Left renal pelvis (tissue), 4 donors: ENCODE data around the gene SNRK. TPM values are rescaled to one million over a fixed set of nuclear protein-coding genes. Genes with fewer than 3 reads are reported as not detected.

Experiments
- DNase-seq, 4 donors: peaks; one replicate each; pipeline ENCODE4 v3.0.0-alpha.2; 2013; ENCODE audit warnings: low read depth in 4 of 4, low spot score in 3 of 4
- polyA plus RNA-seq, 4 donors: library from polyadenylated mRNA; unstranded; fragments of 120-200 nt; gene quantifications; one replicate each; pipeline ENCODE4 v1.2.1, GENCODE V29; 2013; ENCODE audit not compliant: insufficient read length in 4 of 4

The SNRK gene
- 10 to 100 TPM; 31.0 to 59.5 (median 52.3) TPM for polyA plus RNA-seq

GRCh38 chr3:43286115-43286840 is at the start of gene SNRK:
TSS of gene SNRK (plus strand) at chr3:43286540. CDS start at chr3:43303204, 16,664 bp downstream.
- peak; percentile 57 to 72 (median 68) for DNase-seq

DNA sequence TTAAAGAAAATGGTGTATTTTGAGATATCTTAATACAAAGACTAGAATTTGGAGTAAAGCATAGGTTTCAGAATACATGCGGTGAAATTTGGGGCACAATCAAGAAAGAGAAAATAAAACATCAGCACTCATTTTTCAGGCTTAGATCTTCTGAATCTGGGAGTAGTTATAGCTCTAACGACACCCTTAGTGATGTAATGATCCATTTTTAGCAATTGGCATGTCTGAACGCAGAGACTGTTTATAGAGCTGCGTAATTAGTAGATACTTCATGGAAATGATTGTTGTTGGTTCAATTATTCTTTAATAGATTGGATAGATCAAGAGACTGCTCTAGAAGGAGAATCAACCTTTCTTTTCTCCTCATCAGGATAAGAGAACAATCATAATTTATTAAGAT is 47.5 kb upstream of the SNRK start:
- no peak for DNase-seq

DNA sequence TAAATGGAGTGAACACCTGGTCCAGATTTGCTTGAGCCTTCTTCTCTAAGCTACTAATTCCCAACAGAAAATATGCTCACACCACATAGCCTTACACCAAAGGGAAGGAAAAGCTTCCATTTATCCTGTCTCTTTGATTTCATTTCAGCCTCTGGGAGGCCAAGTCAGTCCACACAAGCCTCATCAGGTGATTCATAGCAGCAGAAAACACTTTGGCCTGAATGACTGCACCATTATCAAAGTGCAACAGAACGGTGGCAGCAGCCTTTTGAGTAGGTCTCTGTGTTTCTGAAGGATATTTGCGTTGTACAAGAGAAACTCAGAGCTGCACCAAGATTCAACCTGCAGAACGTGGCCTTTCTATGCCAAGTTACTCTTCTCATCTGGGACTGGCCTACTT is 46.6 kb upstream of the SNRK start:
- DNase-seq, result no peak

GRCh38 chr3:43243590-43244587 is 42.5 kb upstream of the SNRK start:
- no peak for DNase-seq

DNA sequence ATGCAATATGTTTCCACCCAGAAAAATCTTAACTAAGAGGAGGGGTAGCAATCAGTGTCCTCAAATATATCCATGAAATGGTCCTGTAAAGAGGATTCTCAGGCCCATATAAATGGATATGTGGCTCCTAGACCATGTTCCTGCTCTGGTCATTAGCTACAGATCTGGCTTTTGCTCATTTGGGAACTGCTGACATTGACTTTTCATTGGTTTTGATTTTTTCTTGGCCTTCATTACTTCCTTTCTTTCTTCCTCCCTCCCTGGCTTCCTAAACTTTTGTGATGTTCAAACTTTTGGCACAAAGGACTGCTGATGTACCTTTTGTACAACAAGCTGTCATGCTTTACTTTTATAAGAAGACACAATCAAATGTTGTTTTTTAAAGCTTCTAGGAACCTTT is 41.6 kb upstream of the SNRK start:
- no peak for DNase-seq

DNA sequence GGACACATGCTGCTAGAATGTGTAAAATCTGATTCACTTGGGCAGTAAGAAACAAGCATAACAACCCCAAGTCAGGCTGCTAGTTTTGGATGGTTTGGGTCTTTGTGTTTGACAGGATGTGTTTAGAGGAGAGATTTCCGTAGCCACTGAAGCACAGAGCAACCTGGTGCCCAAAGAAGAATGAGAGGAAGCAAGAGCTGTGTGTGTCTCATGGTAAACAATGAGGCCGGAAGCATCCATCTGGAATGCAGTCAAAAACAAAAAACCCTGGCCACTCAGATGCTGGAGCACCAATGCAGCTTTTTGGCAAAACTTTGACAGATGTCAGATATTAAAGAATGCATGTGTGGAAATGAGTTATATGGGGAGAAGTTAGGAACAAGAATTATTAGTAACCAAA is 39.4 kb upstream of the SNRK start:
- peak in 3 of 4 donors; percentile 4 to 10 (median 10) for DNase-seq

DNA sequence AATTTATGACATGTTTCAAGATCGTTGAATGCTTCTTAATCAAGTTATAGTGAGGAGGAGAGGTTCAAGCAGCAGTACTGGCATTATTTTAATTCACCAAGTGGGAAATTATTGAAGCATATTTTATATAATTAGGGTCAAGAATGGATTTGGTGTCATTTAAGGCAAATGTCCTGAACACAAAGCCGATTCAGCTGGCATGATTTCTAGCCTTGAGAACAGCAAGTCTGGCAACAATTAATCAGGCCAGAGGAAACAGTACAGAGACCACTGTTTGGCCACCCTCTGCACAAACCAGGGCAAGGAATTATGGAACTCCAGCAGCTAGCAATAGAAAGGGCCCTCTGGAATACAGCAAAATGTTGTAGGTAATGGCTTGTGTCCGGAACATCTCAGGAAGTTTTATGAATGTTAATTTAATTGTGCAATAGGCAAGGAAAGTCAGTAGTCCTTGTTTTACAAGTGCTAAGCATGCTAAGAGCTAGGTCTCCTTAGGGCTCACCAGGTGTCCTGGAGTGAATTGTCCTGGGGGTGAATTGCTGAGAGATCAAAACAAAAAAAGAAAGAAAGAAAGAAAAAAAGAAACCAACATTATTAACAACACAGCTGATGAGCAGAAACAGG is 38.7 kb upstream of the SNRK start:
- DNase-seq, result no peak

GRCh38 chr3:43248185-43248583 is 38.2 kb upstream of the SNRK start:
- no peak for DNase-seq

DNA sequence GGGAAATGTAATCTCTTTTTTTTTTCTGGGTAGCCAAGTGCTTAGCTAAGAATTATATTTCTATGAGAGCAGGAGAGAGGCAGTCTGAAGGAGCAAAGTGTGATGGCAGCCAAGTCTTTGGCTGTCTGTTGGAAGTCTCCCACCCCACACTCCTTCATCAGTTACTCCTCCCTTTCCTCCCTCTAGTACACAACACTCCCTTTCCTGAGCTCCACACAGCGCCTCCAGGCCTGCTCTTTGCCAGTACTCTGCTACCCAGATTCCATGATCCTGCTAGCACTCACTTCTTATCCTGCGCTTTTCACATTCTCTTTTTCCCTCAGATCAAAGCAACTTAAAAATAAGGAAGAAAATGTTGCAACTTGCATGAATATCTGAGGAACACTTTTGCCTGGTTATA is 37.4 kb upstream of the SNRK start:
- no peak for DNase-seq

DNA sequence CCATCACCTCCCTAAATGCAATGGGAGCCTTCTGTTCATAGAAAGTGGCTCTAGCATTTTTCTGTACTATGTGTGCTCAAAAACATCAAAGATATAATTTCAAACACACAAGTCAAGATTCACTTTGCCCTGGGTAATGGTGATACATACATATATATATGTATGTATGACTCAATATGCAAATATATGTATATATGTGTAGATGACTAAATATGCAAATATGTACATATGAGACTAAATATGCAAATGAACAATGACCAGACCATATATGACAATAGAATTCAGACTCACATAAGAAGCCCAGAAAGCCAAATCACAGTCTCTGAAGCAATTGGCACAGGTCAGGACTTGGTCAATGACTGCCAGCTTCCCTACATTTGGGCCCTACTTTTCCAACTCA is 36.9 kb upstream of the SNRK start:
- DNase-seq, result no peak

DNA sequence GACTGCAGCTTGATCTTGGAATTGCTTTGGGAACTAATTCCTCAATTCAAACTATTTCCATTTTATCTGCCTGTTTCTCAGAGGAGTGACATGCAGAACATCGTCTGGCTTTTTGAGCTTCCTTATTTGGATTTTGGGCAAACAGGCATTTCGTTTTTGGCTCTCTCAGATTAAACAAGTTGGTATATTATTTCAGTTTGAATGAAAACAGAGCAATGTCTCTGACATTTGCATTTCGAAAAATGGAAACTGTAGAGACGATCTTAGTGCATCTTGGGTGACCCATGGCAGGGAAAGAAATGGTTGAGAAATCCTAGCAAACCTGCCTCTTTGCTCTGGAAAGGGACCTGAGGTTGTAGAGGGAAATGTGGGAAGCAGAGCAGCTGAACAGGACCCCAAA is 33.0 kb upstream of the SNRK start:
- DNase-seq, result no peak

DNA sequence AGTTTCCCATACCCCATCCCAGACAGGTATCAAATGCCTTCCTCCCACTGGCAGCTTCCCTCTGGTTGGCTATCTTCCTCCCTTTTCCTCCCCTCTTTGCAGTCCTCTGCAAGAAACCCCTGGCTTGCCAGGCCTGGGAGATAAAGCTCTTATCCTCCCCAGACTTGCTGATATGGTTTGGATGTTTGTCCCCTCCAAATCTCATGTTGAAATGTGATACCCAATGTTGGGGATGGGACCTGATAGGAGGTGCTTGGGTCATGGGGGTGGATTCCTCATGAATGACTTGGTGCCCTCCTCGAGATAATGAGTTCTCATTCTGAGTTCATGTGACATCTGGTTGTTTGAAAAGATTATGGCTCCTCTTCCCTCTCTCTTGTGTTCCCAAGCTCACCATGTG is 32.2 kb upstream of the SNRK start:
- DNase-seq, result no peak

DNA sequence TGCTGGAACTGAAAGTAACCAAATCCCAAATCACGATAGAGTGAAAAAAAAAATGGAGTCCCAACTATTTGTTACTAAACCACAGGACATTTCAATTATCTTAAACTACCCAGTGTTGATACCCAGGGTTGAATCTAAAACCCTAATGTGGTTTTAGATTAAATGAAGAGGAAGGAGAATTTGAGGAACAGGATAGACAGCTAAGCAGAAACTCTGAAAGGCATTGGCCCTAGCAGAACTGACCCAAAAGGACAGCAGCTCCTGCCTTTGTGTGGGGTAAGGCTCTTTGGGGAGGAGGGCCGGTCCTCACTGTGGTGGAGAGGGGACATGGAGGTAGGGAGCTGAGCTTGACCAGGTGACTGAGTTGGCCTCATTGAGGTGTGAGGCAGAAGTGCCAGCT is 30.7 kb upstream of the SNRK start:
- no peak for DNase-seq

- no peak for DNase-seq
These were observed 29.5 kb upstream of the SNRK start for GRCh38 chr3:43256714-43257461.

DNA sequence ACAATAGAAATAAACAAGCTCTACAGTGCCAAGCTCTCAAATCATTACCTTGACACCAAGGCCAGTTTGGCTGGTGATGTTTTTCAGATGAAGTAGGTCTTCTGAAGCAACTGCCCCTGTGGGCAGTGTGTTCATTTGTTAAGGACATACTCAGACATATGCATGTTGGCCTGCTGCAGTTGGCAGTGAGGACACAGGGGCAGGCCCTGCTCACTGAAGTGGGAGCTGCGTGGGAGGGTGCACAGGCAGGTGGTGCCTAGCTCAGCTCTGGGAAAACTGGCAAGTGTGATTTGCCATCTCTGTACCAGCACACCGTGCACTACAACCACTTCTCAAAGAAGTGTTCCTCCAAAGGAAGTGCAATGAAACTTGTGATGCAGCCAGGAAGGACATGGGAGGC is 28.5 kb upstream of the SNRK start:
- DNase-seq, result no peak

DNA sequence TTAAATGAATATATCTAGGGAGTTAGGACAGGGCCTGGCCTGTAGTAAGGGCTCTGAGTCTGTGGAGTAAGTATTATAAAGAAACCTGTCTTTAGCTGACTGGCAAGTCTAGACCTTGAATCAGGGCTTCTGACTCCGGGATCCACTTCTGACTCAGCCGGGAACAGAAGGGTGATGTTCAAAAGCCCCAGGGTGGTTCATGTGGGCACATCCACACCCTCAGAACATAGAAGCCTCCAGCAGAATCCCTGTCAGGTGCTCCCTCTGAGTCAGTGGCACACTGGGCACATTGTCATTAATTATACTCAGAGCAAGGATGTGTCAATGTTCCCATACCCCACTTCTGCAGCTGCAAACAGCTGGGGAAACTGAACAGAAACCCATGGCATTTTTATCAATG is 26.7 kb upstream of the SNRK start:
- no peak for DNase-seq

GRCh38 chr3:43260412-43260811 is 25.9 kb upstream of the SNRK start:
- DNase-seq, result no peak

DNA sequence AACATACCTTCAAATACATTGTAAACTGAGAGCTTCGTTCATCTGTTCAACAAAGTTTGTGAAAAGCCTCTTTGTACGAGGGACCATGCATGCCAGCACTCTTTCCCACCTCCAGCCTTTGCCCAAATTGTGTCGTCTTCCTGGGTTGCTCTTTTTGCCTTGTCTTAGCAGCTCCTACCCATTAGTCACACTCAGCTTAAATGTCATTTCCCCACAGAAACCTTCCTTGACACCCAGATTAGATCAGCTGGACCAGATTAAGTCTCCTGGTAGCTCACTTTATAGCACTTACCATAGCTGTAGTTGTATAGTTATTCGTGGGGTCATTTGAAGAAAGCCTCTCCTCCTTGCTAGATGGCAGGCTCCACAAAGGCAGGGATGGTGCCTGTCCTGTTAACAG is 24.1 kb upstream of the SNRK start:
- DNase-seq, result no peak

DNA sequence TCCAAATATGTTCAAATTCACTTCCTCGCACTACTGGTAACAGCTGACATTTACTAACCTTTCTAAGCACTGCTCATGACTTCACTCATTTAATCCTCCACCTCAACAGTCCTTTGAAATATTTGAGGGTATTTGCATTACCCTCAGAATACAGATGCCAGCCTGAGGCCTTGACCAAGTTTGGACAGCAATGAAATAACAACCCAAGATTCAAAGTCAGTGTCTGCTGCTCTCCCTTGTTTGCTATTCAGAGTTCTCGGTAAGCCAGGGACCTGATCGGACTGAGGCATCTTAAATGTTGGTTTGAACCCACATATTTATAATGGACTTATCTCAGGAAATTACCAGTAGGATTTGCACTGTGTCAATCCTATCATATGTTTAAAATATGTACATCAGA is 19.9 kb upstream of the SNRK start:
- no peak for DNase-seq

DNA sequence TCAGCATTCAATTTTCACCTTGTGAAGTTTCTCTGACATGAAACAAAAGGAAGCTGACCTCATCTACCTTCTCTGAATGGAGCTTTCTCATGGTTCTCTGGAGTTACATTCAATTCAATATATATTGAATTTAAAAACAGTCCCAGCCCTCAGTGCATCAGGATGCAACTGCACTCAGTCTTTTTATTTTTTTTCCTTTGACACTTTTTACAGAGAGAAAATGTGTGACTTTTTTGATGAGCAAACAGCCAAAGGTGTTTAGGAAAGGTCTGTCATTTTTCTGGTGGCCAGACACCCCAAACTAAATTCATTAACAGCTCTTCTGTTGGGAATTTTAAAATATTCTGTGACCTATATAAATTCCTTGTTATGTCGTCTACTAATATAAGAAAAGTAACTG is 19.3 kb upstream of the SNRK start:
- DNase-seq, result no peak

DNA sequence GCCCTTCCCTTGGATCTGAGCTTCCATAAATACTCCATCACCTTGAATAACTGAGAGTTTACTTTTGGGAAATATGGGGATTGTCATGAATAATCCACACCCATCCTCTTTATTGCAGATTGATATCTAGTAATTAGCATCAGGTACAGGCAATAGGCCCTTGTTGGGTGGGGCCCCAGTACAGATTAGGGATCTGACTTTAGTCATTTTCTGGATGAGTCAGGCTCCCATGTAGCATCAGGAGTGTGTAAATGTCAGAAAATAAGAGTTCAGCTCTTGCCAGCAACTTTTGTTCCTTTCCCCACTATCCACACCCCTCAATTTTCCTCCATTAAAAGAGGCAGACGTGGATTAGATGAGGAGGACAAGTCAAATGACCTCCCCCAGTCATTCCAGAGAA is 17.7 kb upstream of the SNRK start:
- no peak for DNase-seq
